ENCODE results near the gene SPOCK1.

DNA sequence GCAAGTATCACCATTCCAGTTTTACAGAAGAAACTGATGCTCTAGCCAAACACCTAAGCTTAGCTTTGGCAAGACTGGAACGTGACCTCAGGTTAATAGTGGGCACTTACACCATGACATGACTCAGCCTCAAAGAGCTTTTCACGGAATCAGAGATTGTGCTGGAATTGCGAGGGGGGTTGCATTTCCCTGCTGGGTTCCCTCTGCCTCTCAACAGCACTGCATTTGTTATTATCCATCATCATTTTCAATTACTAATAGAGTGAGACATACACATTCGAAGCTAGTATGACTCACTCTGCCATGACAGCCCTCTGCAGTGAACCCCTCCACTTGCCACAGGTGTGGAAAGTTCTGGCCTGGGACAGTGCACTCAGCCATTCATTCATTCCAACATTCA, 8.0 kb downstream of the SPOCK1 start:
- TF ChIP-seq POLR2A (IDR thresholded peaks at IDR 0.05): no peak
- TF ChIP-seq, protein P1, sequence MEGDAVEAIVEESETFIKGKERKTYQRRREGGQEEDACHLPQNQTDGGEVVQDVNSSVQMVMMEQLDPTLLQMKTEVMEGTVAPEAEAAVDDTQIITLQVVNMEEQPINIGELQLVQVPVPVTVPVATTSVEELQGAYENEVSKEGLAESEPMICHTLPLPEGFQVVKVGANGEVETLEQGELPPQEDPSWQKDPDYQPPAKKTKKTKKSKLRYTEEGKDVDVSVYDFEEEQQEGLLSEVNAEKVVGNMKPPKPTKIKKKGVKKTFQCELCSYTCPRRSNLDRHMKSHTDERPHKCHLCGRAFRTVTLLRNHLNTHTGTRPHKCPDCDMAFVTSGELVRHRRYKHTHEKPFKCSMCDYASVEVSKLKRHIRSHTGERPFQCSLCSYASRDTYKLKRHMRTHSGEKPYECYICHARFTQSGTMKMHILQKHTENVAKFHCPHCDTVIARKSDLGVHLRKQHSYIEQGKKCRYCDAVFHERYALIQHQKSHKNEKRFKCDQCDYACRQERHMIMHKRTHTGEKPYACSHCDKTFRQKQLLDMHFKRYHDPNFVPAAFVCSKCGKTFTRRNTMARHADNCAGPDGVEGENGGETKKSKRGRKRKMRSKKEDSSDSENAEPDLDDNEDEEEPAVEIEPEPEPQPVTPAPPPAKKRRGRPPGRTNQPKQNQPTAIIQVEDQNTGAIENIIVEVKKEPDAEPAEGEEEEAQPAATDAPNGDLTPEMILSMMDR (IDR thresholded peaks at IDR 0.05): no peak
- no peak for TF ChIP-seq POLR2AphosphoS5 (IDR thresholded peaks at IDR 0.05)
- TF ChIP-seq EP300 (IDR thresholded peaks at IDR 0.05; ENCODE audit: low read depth): no peak

Measured in transverse colon (tissue), 4 donors.